Cortex of kidney (tissue), 1 donor: ENCODE results near the gene ADARB2.

Experiments
- DNase-seq: peaks from one replicate; lab custom pipeline; 2025; lab: John Stamatoyannopoulos, UW

Gene ADARB2

DNA sequence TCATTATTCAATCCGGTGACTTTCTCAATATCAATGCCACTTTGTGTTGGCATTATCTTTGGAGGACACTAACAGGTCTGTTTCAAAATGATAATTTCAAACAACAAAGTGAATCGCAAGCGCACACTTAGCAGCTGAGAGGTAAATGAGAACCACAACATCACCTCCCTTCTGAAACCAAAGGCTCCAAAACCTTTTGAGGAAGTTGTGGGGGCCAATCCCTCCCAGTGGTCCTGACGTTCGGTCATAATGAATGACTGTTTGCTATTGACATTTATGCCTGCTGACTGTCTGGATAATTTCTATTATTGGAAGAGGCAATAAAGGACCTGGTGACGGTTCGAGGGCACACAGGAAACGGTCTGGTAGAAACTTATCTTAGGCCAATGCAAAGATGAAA, 1.8 kb downstream of the ADARB2 start:
- no peak for DNase-seq

DNA sequence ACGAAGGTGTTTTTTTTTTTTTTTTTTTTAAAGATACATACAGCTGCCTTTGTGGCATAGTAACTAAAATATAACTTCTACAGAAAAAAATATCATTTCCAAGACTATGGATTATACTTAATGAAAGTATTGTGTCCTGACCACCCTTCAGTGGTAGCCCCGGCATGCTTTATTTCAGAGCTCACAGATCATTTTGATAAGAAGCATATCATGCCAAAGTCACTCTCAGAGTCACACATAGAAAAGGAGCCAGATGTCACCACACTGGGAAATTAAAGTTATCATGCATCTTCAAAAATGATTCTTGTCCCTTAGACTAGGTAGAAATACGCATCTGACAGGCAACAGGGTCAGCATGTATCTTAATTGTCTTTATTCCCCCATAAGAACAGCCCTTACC, 3.0 kb downstream of the ADARB2 start:
- DNase-seq = no peak

DNA sequence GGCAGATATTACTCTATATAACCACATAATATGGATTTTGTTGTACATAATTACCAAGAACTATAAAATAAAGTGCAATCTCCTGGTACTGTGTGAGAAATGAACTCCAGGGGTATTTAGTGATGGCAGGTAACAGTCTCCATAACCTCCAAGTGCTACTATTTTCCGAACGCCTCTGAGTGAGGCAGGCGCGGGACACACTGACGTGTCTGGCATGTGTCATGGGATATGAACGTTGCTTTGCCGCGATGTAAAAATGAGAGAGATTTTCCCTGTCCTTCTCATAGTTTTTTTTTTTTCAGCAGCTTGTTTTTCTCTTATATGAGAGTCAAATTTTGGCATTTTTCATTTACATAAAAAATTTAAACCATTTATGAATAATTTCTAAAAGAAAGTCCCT, 3.6 kb downstream of the ADARB2 start:
- no peak for DNase-seq

DNA sequence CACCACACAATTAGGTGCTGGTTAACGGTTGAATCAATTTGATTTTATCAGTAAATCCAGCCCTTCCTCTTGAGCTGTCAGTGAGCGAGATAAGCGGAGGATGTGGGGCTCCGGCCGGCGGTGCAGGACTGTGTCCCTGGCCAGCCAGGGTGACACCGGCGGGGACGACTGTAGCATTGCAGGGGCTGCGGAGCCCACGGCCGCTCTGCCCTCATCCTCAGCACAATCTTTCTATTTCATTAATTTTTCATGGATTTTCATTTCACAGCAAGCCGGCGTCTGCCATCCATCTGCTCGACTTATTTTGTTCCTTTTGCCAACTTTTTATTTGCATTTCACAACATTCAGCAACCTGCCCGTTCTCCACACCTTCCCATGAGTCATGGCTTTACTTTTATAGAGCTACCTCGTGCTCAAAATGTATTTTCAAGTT, 4.7 kb downstream of the ADARB2 start:
- no peak for DNase-seq

DNA sequence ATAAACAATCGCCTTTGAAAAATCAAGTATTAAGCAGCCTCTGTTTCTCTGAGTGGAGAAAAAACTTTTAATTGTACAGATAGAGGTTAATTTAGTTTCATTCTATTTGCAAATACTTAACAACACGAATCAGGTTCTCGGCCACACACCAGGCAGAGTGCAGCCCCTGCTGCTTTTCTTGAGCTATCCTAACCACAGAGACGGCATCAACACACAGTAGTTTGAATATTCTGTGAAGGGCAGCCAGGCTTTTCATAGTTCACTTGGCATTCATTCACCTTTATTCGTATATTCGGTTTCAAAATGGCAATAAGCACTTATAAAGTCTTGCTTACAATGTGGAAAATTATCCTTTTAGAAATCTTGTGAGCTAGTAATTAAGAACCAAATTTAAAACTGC, 5.7 kb downstream of the ADARB2 start:
- DNase-seq = no peak

DNA sequence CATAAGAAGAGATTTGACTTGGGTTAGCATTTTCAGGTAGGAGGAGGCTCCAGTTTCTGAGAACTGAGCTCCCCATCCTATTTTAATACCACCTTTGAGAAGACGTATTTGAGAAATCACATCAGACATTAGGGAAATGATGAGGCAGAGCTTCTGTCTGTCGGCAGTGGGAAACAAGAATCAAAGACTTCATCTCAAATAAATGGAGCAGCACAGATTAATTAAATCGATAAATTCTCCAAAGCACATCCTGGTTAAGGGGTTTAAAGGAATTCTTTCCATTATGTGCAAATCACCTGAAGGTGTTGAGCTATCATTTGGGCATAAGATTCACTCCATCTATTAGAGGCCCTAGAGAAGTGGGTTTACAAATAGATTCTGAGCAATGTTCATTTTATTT, 7.6 kb downstream of the ADARB2 start:
- no peak for DNase-seq

DNA sequence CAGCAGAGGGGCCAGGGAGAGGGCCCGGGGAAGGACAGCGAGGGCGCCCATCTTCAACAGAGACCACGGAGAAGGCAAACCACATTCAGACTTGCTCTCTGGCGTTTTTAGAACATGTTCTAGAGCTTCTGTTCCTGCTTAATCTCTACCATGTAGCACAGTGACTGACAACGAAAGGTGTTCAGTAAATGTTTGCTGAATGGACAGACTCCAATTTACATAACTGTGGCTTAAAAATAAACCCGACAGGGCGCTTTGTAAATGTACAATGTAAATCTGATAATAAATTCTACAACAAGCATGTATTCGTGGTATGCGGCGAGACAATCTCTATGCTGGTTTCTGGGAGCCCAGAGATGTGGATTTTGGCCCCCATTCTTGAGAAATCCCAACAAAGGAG, 10.5 kb downstream of the ADARB2 start:
- no peak for DNase-seq

DNA sequence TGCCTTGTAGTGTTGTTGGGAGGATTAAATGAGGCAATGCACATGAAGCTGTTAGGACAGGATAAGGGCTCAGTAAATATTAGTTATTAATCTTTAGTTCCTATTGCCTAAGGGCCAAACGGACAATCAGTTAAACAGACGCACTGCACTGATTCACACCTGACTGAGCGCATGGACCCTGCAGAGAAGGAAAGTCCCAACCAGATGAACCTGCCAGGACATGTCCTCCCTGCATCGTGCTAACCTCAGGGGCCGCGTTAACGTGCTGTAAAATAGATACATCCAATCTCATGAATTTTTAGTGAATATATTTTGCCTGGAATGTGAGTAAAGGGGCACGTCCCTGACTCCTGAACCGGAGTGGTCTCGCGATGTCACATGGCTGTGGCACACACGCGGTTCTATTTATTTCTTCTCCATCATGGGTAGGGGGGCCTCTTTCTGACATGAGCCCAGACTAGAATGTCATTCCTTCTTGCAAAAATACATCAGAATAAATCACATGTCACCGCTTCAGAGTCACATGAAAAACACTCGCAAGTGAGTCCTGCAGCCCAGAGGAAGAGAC, 12.3 kb downstream of the ADARB2 start:
- no peak for DNase-seq

DNA sequence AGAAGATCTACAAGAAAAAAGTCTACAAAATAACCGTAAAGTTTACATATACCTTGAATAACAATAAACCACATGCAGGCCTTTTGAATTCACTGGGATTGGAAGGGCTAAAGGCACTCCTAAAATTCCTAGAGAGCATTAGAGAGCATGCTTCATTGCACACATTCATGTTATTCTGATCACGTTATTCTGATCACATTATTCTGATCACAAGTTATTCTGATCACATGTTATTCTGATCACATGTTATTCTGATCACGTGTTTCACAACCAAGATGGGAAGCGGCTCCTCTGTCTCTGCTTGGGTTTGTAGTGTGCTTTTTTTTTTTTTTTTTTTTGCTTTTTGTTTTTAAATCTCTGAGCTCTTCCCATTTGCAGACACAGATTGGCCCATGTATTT, 20.5 kb downstream of the ADARB2 start:
- no peak for DNase-seq

DNA sequence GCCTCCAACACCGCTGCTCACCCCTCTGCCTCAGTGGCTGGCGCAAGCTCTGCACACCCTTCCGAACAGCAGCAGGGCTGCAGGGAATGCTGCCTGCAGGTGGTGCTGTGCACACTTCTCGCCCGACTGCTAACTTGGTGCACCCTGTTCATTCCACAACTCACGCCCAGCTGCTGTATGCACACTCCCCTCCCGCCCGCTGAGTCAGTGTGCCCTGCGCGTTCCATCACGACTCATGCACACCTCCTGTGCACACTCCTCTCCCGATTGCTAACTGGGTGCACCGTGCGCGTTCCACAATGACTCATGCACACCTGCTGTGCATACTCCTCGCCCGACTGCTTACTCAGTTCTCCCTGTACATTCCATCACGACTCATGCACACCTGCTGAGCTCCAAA, 21.5 kb downstream of the ADARB2 start:
- no peak for DNase-seq

DNA sequence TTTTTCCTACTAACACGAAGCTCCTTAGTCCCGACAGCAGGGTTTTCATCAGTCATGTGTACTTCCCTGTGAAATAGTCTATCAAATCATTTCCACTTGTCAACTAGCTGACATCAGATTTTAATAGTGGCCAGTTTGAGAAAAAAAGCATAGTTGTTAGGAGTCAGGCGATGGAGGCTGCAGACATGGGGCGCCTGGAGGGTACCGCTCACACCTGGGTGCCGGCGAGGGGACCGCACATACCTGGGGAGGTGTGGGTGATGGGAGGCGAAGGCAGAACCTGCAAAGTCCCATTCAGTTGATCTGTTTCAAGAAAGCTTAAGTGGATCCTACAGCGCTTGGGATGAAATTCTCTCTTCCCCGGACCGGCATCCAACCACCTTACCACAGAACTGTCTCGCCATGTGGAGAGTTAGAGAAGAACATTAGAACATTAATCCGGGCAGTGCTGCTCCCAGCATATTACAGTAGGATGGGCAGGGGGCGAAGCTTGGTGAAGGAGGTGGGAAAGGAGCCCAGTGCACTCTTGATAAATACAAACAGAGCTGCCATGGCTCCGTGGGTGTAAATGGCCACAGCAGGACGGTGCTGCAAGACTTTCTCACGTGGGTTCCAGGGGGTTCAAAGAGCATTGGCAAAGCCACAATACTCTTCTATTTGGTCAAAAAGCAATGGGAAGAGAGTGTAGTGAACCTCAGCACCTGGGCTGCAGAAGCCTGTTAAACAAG, 24.2 kb downstream of the ADARB2 start:
- DNase-seq = no peak

DNA sequence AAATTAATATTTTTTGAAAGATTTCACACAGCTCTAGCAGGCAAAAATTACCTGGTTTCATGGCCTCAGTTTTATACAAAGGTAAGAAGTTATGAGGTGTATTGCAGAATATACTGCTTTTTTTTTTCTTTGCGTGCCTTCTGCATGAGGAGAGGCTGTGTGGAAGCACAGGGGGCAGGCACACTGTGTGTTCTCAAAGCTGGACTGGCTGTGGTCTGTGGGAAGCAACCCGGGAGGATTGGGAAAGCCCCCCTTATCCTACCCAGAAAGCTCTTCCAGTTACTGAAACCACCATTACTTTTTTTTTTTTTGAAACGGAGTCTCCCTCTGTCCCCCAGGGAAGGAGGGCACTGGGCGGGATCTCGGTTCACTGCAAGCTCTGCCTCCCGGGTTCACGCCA, 25.0 kb downstream of the ADARB2 start:
- no peak for DNase-seq

DNA sequence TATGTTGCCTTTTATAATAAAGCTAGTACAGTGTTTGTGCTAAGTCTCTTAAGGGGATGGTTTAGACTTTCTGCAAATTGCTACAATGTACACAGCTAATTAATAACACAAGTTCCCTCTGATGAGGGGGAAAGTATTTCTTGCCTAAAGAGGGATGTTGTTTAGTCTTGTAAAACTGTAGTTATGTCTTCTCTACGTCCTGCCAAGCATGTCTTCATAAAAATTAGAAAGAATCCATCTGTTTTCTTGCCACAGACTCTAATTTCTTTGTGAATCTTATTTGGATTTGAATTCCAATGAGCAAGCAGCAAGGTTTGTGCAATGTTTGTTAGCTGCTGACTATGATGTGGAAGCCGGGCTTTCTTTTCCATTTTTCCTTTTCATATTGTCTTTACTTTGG, 28.2 kb downstream of the ADARB2 start:
- no peak for DNase-seq

DNA sequence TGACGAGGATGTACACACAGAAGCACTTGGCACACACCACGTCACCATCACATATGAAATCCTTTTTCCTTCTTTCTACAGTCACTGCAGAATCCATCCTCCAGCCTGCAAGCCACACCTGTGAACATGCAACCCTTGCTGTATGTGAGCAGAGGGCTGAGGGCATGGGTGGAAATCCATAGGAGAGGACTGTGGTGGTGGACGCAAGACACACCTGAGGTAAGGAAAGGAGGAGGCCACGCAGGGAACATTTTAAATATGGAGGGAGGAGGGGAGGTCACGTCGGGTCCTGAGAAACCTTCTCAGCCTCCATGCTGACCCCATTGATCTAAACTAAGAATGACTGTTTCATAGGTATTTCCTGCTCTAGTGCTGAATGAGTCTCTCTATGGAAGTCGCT, 28.6 kb downstream of the ADARB2 start:
- no peak for DNase-seq

DNA sequence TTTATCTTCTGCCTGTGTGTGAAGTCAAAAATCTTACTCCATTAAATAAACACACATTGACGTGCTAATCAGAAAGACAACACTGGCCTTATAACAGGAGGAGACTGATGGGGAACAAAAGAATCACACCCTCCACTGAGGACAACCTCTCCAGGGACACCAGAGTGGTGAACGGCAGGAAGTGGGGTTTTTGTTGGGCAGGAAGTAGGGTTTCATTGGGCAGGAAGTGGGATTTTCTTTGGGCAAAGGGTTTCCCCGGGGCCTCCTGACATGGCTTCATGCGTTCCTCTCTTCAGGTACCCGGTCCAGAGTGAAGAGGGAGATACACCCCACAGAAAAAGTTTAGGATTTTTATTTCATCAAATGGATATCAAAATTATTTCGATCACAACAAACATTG, 30.6 kb downstream of the ADARB2 start:
- DNase-seq = no peak

DNA sequence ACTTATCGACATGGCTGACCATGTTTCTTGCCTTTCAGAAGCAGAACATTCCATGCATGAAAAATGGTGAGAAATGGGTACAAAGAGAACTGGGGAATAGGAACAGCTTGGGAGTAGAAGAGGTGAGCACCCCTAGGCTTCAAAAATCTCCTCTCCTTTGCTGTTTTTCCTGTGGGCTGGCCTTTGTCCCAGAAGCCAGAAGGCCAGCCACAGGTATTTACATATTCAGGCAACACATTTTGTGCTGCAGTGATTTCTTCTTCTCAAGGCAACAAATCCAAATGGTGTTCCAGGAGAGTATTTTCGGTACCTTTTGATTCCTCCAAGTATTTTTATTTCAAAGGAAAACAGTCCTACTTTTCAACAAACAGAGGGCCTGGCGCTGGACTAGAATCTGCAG, 31.1 kb downstream of the ADARB2 start:
- DNase-seq = no peak

DNA sequence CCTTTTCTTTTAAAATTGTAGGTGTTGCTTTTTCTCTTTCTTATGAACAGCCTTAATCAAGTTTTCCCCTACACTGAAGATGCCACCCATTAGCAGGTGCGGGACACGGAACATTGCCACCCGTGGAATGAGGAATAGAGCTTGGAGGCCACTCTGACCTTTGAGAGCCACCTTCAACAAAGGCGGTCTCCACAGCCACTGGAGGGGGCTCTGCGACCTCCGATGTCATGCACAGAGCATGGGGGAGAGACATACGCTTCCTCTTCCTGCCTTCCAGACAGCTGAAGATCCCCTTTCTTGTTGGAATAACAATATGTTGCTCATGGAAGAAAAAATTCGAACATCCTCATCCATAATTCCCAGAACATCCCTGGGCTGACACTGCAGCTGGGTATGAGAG, 39.1 kb downstream of the ADARB2 start:
- no peak for DNase-seq

DNA sequence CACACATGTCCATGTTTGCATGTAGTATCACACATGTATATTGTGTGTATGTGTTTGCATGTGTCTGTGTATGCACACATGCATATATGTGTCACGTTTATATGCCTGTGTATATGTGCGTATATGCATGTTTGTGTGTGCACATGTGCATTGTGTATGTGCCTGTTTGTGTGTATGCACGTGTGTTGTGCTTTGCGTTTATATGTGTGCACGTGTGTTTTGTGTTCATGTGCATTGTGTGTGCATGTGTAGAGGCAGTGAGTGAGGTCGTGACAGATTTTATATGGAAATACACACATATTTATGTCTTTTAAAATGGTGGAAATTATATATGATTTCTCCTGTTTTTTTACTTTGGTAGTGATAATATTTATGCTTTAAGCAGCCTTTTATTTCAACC, 41.2 kb downstream of the ADARB2 start:
- no peak for DNase-seq

DNA sequence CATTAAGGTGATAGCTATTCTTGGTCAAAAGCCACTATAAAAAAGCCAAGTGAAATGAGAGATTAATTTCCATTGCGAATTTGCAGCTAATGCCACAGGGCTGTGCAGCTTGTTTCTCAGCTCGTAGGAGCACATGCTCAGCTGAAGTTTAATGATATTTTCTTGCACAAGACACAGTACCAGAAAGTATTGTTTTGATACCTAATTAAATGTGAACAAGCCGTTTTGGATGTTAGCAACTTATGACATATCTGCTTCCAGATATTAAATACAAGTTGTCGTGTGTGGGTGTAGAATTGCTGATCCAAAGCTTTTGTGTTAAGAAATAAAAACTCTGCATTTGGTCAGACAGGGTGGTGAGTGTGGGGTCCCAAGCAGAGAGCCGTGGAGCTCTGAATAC, 47.2 kb downstream of the ADARB2 start:
- no peak for DNase-seq

DNA sequence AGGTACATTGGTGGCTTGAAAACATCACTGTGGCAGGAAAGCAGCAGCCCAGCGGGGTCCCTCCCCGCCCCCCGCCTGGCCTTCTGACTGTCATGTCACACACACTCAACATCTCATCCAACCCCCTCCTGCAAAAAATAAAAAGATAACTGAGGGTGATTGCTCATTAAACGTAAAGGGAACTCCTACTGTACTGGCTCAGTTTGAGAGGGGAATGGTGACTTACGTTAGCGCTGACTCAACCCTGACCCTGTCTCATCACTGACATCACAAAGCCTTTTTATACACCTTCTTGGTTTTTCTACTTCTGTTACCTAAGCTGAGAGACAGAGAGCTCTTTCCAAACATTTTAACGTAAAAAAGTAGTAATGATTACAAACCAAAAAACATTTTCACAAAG, 48.8 kb downstream of the ADARB2 start:
- no peak for DNase-seq

DNA sequence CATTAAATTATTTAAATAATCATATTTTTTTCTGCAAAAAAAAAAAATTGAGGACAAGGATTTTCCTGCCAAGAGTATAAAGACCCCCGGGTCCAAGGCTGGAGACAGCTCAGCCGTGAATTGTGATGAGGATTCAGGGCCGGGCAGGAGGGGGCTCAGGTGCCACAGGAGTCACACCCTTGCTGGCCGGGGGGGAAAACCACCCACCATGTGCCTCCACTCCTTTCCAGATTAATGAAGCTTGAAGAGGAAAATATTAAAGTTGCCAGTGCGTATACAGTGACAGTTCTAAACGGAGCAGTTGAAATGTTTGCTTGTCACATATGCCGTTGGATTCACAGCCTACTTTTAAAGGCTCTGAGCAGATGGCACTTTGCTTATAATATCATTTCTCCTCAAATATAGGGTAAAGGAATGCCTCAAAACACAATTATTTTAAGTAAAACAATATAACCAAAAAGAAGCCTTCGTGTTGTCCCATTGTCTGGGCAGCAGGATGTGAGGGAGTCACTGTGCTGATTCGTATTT, 49.6 kb downstream of the ADARB2 start:
- DNase-seq = no peak

DNA sequence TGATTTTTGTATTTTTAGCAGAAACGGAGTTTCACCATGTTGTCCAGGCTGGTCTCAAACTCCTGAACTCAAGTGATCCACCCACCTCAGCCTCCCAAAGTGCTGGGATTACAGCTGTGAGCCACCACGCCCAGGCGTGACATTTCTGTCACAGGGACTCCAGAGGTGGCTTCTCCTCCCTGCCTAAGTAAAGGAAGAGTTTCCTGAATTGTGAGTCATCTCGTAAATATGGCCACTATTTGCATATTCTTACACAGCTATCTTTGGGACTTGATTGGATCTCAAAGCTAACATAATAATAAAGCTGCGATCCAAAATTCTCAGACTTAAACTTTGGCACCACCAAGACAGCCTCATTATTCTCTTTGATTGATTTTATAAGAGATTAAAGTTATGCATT, 50.1 kb downstream of the ADARB2 start:
- no peak for DNase-seq

DNA sequence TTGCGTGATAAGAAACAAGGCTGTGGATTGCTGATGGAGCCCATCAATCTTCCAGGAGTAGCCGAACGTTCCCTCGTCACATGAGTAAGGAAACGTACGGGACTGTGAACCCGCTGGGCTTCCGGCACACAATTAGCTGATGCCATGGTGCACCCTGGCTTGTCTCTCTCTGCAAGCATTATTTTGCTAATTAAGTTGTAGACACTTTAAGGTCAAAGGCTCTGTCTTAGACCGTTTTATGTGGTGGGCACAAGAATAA, 50.9 kb downstream of the ADARB2 start:
- no peak for DNase-seq
